HG03135 (cell line): ENCODE data around the gene GPR34.
"Not testable (repeated sequence)": the region's sequence is repeated elsewhere in the genome, so short reads cannot be mapped to it uniquely, and the experiment has no call there.

ENCODE experiments used
- ATAC-seq: cut with Tn5 transposase; IDR thresholded peaks from one replicate; pipeline ENCODE4 v1.9.1; 2021; ENCODE audit warnings: mild to moderate bottlenecking, moderate library complexity; ENCODE audit not compliant: unreplicated experiment

GPR34 gene

GRCh38 chrX:41688835-41689234 lies at the start of gene GPR34:
GPR34 (plus strand) TSS chrX:41688973; CDS start chrX:41695634, 6,661 bp downstream.
- no peak for ATAC-seq

- not testable (repeated sequence) for ATAC-seq
Measured at GRCh38 chrX:41646201-41646600, 42.6 kb upstream of the GPR34 start.

GRCh38 chrX:41653125-41653524 lies 35.6 kb upstream of the GPR34 start:
- ATAC-seq, result no peak

GRCh38 chrX:41655101-41655500 lies 33.7 kb upstream of the GPR34 start:
- no peak for ATAC-seq

- no peak for ATAC-seq
Measured at GRCh38 chrX:41655631-41656030, 33.1 kb upstream of the GPR34 start.

- ATAC-seq, result no peak
Measured at GRCh38 chrX:41661366-41662095, 27.2 kb upstream of the GPR34 start.

- peak; percentile 77 for ATAC-seq
Measured at GRCh38 chrX:41664375-41664901, 24.3 kb upstream of the GPR34 start.

GRCh38 chrX:41664908-41665307 lies 23.9 kb upstream of the GPR34 start:
- ATAC-seq, result no peak

- ATAC-seq, result no peak
Measured at GRCh38 chrX:41665686-41666085, 23.1 kb upstream of the GPR34 start.

- no peak for ATAC-seq
Measured at GRCh38 chrX:41666251-41666650, 22.5 kb upstream of the GPR34 start.

GRCh38 chrX:41667631-41668030 lies 21.1 kb upstream of the GPR34 start:
- no peak for ATAC-seq

- no peak for ATAC-seq
Measured at GRCh38 chrX:41670112-41670511, 18.7 kb upstream of the GPR34 start.

- no peak for ATAC-seq
Measured at GRCh38 chrX:41671082-41671481, 17.7 kb upstream of the GPR34 start.

- ATAC-seq, result no peak
Measured at GRCh38 chrX:41672643-41673042, 16.1 kb upstream of the GPR34 start.

- ATAC-seq, result not testable (repeated sequence)
Measured at GRCh38 chrX:41676361-41676760, 12.4 kb upstream of the GPR34 start.

GRCh38 chrX:41677183-41678060 lies 11.4 kb upstream of the GPR34 start:
- no peak for ATAC-seq

- no peak for ATAC-seq
Measured at GRCh38 chrX:41684138-41684537, 4.6 kb upstream of the GPR34 start.

GRCh38 chrX:41684940-41685339 lies 3.8 kb upstream of the GPR34 start:
- ATAC-seq, result no peak

- ATAC-seq, result no peak
Measured at GRCh38 chrX:41686788-41687187, 2.0 kb upstream of the GPR34 start.

- ATAC-seq, result no peak
Measured at GRCh38 chrX:41688156-41688555, 617 bp upstream of the GPR34 start.

- no peak for ATAC-seq
Measured at GRCh38 chrX:41689711-41690110, 938 bp downstream of the GPR34 start.
